ENCODE data around the gene SLC44A1. TPM values are rescaled to one million over a fixed set of nuclear protein-coding genes. Genes with fewer than 3 reads are reported as not detected.

SLC44A1 gene
- total RNA-seq, 1 donor = 47.8 TPM

DNA sequence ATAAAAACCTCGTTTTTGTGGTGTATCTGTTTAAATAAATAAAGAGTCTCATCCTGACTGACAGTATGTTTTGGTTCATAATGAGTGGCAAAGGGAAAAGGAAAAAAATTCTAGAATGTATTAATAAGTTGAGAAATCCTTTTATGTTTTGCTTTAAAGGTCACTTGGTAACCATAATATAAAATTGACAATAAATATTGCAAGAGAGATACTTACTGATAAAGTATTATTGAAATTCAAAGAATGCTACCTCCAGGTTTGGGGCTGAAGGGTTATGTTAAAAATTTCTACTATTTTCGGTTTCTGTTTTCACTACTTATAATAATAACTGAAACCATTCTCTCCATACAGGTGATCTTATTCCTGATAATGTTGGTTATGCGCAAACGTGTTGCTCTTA lies 118.0 kb downstream of the SLC44A1 start:
- H3K4me1 ChIP-seq (ENCODE audit: insufficient read depth, low read length) = no peaks in the 10 kb centered on the region
- no peaks in the 10 kb centered on the region for H4K20me1 ChIP-seq (ENCODE audit: insufficient read depth, low read length)
- TF ChIP-seq, protein P1, sequence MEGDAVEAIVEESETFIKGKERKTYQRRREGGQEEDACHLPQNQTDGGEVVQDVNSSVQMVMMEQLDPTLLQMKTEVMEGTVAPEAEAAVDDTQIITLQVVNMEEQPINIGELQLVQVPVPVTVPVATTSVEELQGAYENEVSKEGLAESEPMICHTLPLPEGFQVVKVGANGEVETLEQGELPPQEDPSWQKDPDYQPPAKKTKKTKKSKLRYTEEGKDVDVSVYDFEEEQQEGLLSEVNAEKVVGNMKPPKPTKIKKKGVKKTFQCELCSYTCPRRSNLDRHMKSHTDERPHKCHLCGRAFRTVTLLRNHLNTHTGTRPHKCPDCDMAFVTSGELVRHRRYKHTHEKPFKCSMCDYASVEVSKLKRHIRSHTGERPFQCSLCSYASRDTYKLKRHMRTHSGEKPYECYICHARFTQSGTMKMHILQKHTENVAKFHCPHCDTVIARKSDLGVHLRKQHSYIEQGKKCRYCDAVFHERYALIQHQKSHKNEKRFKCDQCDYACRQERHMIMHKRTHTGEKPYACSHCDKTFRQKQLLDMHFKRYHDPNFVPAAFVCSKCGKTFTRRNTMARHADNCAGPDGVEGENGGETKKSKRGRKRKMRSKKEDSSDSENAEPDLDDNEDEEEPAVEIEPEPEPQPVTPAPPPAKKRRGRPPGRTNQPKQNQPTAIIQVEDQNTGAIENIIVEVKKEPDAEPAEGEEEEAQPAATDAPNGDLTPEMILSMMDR (IDR thresholded peaks at IDR 0.05; ENCODE audit: extremely low read depth, low read depth, low read length) = no peak
- no peak overlapping the region for H2AFZ ChIP-seq (ENCODE audit: low read length)
- no peak overlapping the region for H3K4me3 ChIP-seq (ENCODE audit: insufficient read depth, low read length)
- no peak overlapping the region for H3K27ac ChIP-seq (ENCODE audit: low read depth, low read length)
- no peaks in the 10 kb centered on the region for H3K27me3 ChIP-seq (ENCODE audit: insufficient read depth, low read length)
- peaks cover 13% of the 10 kb centered on the region for H3K36me3 ChIP-seq (ENCODE audit: insufficient read depth, low read length)
- H3K79me2 ChIP-seq (ENCODE audit: insufficient read depth, low read length) = no peaks in the 10 kb centered on the region
- no peaks in the 10 kb centered on the region for H3K9me3 ChIP-seq (ENCODE audit: low read depth, low read length)
- no peak overlapping the region for H3K4me2 ChIP-seq (ENCODE audit: insufficient read depth, low read length)
- peak; percentile 21 for DNase-seq (ENCODE audit: insufficient read length, low spot score, missing footprints)

DNA sequence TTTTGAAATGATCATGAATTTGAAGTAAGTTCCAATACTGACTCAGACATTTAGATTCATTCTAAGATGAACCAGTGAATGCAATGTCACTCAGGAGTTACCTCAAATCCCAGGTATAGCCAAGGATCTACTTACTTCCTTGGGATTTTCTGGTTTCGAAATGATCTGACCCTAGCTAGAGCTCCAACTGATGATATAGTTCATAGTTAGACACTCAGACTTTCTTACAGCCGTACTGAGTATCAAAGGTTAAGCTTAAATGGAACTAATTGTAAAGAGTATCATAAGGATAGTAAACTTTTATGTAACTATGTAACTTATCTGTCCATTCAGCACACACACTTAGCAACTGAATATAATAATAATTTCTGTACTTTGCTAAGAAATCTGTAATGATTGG lies 119.4 kb downstream of the SLC44A1 start:
- H3K4me2 ChIP-seq (ENCODE audit: insufficient read depth, low read length) = no peak overlapping the region
- no peaks in the 10 kb centered on the region for H3K27me3 ChIP-seq (ENCODE audit: insufficient read depth, low read length)
- TF ChIP-seq, protein P1 (IDR thresholded peaks at IDR 0.05; ENCODE audit: extremely low read depth, low read depth, low read length) = no peak
- H2AFZ ChIP-seq (ENCODE audit: low read length) = no peak overlapping the region
- no peaks in the 10 kb centered on the region for H4K20me1 ChIP-seq (ENCODE audit: insufficient read depth, low read length)
- H3K9me3 ChIP-seq (ENCODE audit: low read depth, low read length) = no peaks in the 10 kb centered on the region
- H3K27ac ChIP-seq (ENCODE audit: low read depth, low read length) = no peak overlapping the region
- H3K4me3 ChIP-seq (ENCODE audit: insufficient read depth, low read length) = no peak overlapping the region
- peaks cover 7% of the 10 kb centered on the region for H3K36me3 ChIP-seq (ENCODE audit: insufficient read depth, low read length)
- no peaks in the 10 kb centered on the region for H3K4me1 ChIP-seq (ENCODE audit: insufficient read depth, low read length)
- no peak for DNase-seq (ENCODE audit: insufficient read length, low spot score, missing footprints)
- no peaks in the 10 kb centered on the region for H3K79me2 ChIP-seq (ENCODE audit: insufficient read depth, low read length)

DNA sequence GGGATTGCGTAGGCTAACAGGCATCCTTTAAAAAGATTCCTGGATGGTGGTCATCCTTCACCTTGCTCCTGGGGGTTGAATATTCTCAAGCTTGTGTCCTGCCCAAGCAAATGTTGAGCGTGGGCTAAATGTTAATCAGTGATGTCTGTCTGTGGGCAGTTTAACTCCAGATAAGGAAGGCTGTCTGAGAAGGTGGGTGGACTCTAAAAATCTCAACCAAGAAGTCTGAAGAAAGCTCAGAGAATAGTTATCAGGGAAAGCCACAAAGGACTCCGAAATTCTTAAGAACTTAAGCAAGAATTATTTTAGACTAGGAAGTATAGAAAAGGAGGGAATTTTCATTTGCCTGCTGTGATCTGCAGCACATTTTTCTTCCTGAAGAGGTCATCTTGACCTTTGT lies 125.5 kb downstream of the SLC44A1 start:
- H3K79me2 ChIP-seq (ENCODE audit: insufficient read depth, low read length) = no peaks in the 10 kb centered on the region
- no peaks in the 10 kb centered on the region for H4K20me1 ChIP-seq (ENCODE audit: insufficient read depth, low read length)
- H3K4me2 ChIP-seq (ENCODE audit: insufficient read depth, low read length) = no peak overlapping the region
- no peak overlapping the region for H3K4me3 ChIP-seq (ENCODE audit: insufficient read depth, low read length)
- H3K9me3 ChIP-seq (ENCODE audit: low read depth, low read length) = no peaks in the 10 kb centered on the region
- no peak overlapping the region for H3K27ac ChIP-seq (ENCODE audit: low read depth, low read length)
- no peaks in the 10 kb centered on the region for H3K27me3 ChIP-seq (ENCODE audit: insufficient read depth, low read length)
- H2AFZ ChIP-seq (ENCODE audit: low read length) = no peak overlapping the region
- TF ChIP-seq, protein P1 (IDR thresholded peaks at IDR 0.05; ENCODE audit: extremely low read depth, low read depth, low read length) = no peak
- H3K36me3 ChIP-seq (ENCODE audit: insufficient read depth, low read length) = no peaks in the 10 kb centered on the region
- no peaks in the 10 kb centered on the region for H3K4me1 ChIP-seq (ENCODE audit: insufficient read depth, low read length)
- DNase-seq (ENCODE audit: insufficient read length, low spot score, missing footprints) = no peak

DNA sequence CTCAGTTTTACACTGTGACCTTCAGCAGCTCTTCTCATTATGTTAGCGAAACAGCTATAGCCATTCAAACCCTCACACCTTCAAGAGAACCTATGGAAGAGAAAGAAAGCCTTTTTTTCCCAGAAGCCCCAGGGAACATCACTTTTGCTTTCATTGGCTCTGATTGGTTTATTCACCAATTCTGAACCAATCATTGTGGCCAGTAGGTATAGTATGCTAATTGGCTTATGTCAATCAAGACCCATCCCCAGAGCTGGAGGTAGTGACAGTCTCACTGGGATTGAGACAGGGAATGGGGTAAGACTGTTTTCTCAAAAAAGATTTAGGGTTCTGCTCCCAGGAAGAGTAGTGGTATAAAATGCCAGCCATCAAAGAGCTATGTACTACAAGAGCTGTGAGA lies 129.3 kb downstream of the SLC44A1 start:
- TF ChIP-seq, protein P1 (IDR thresholded peaks at IDR 0.05; ENCODE audit: extremely low read depth, low read depth, low read length) = no peak
- Histone ChIP-seq H3K27ac (ENCODE audit: low read depth, low read length) (no peak overlapping the region), H3K4me1 (ENCODE audit: insufficient read depth, low read length) (no peaks in the 10 kb centered on the region), H3K4me2 (ENCODE audit: insufficient read depth, low read length) (no peak overlapping the region), H3K27me3 (ENCODE audit: insufficient read depth, low read length) (no peaks in the 10 kb centered on the region), H3K4me3 (ENCODE audit: insufficient read depth, low read length) (no peak overlapping the region), H2AFZ (ENCODE audit: low read length) (no peak overlapping the region), H3K79me2 (ENCODE audit: insufficient read depth, low read length) (no peaks in the 10 kb centered on the region), H3K9me3 (ENCODE audit: low read depth, low read length) (no peaks in the 10 kb centered on the region), H4K20me1 (ENCODE audit: insufficient read depth, low read length) (no peaks in the 10 kb centered on the region), H3K36me3 (ENCODE audit: insufficient read depth, low read length) (no peaks in the 10 kb centered on the region)
- no peak for DNase-seq (ENCODE audit: insufficient read length, low spot score, missing footprints)
